ENCODE data around the gene LPP. TPM values are rescaled to one million over a fixed set of nuclear protein-coding genes. Genes with fewer than 3 reads are reported as not detected.

Gene LPP
- total and polyA plus RNA-seq, 9 of the 15 experiments (the other 6 are each of a cell fraction or from before 2014, with no cell fraction given) = 0.07 to 0.18 TPM; not detected in 7

- CTCF ChIA-PET (ENCODE audit: low intra/inter-chr PET ratio) = no interaction called here
- POLR2A ChIA-PET = no interaction called here
- in situ Hi-C loops (cut with MboI) = no loop called here
Measured at GRCh38 chr3:188146219-188146618, 7.7 kb upstream of the LPP start.

More at GRCh38 chr3:188146219-188146618, 7.7 kb upstream of the LPP start:
- Histone ChIP-seq H3K9me3 (replicated peaks; ENCODE audit: control insufficient read depth, insufficient read depth, low read depth, low read length) (no peaks in the 10 kb centered on the region), H3K9ac (ENCODE audit: insufficient read depth in 1 of 2, low read depth in 2 of 2, low read length in 2 of 2) (no peak overlapping the region), H3K9me1 (ENCODE audit: control insufficient read depth, insufficient read depth, low read length) (no peaks in the 10 kb centered on the region), H3K27me3 (ENCODE audit: control insufficient read depth in 2 of 2, insufficient read depth in 2 of 2, low read length in 2 of 2) (no peaks in the 10 kb centered on the region), H3K27ac (ENCODE audit: extremely low read depth, low read depth, low read length) (no peak overlapping the region), H3K36me3 (ENCODE audit: control insufficient read depth, insufficient read depth, low read length) (no peaks in the 10 kb centered on the region), H2AFZ (ENCODE audit: low read depth, low read length) (no peak overlapping the region), H4K20me1 (replicated peaks; ENCODE audit: control insufficient read depth, insufficient read depth, low read length) (no peaks in the 10 kb centered on the region), H3K4me2 (ENCODE audit: insufficient read depth, low read length) (no peak overlapping the region), H3K79me2 (ENCODE audit: control insufficient read depth, insufficient read depth, low read length) (no peaks in the 10 kb centered on the region), H3K4me3 (no peak overlapping the region), H3K4me1 (replicated peaks in 1 of 2; ENCODE audit: control insufficient read depth in 2 of 2, insufficient read depth in 2 of 2, low read length in 2 of 2) (no peaks in the 10 kb centered on the region)
- ATAC-seq = no peak
- no peak for FAIRE-seq
- BruUV-seq (replicated peaks) = no TSS peak
- intact Hi-C loops (cut with micrococcal nuclease) = no loop called here
- no peak for TF ChIP-seq ZMIZ1 (IDR thresholded peaks at IDR 0.05; ENCODE audit: low read depth in 2 of 2, low read length in 2 of 2)
- WGBS (ENCODE audit: insufficient coverage, low coverage, missing lambda C conversion rate) = 0% methylated on average over 2 of the region's 2 CpGs
- no peak for DNase-seq (ENCODE audit: extremely low read depth in 1 of 4, low spot score in 3 of 4)

Measured in K562 (cell line).